Loucy (cell line): ENCODE data around the gene CORO7.

Experiments used
- EZH2phosphoT487 ChIP-seq: fragments of 200-600 bp; IDR thresholded peaks from 2 replicates; pipeline ENCODE4 v1.6.1; 2018; ENCODE audit warnings: antibody characterized with exemption, mild to moderate bottlenecking, moderate library complexity, borderline replicate concordance
- TF ChIP-seq, protein P1 (sequence below): fragments of 200-600 bp; sonication (generic); conservative IDR thresholded peaks from 2 replicates; pipeline ENCODE4 v1.5.1; 2014; ENCODE audit warnings: mild to moderate bottlenecking, antibody characterized with exemption, low read length

DNA sequence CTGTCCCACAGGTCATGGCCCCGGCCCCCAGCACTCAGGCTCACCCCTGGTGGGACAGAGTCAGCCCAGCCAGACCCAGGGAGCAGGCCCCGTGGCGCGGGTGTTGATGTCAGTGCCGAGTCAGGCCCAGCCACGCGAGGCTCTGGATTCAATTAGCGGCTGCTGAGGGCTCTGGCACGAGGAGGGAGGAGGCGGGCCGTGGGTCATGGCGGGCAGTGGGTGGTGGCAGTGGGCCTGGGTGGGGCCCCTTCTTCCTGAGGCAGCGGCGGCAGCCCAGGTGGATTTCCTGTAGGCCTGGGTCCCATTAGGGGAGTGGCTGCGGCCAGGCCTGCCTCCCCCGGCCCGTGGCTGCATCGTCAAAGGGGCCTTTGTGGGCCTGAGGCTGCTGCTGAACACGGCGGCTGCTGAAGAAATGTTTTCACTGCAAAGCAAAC, 31.9 kb downstream of the CORO7 start:
- TF ChIP-seq, protein P1, sequence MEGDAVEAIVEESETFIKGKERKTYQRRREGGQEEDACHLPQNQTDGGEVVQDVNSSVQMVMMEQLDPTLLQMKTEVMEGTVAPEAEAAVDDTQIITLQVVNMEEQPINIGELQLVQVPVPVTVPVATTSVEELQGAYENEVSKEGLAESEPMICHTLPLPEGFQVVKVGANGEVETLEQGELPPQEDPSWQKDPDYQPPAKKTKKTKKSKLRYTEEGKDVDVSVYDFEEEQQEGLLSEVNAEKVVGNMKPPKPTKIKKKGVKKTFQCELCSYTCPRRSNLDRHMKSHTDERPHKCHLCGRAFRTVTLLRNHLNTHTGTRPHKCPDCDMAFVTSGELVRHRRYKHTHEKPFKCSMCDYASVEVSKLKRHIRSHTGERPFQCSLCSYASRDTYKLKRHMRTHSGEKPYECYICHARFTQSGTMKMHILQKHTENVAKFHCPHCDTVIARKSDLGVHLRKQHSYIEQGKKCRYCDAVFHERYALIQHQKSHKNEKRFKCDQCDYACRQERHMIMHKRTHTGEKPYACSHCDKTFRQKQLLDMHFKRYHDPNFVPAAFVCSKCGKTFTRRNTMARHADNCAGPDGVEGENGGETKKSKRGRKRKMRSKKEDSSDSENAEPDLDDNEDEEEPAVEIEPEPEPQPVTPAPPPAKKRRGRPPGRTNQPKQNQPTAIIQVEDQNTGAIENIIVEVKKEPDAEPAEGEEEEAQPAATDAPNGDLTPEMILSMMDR: no peak
- TF ChIP-seq EZH2phosphoT487: no peak
